ENCODE results near the gene OR4C3.
"Not testable (repeated sequence)": the region's sequence is repeated elsewhere in the genome, so short reads cannot be mapped to it uniquely, and the experiment has no call there.

The OR4C3 gene

DNA sequence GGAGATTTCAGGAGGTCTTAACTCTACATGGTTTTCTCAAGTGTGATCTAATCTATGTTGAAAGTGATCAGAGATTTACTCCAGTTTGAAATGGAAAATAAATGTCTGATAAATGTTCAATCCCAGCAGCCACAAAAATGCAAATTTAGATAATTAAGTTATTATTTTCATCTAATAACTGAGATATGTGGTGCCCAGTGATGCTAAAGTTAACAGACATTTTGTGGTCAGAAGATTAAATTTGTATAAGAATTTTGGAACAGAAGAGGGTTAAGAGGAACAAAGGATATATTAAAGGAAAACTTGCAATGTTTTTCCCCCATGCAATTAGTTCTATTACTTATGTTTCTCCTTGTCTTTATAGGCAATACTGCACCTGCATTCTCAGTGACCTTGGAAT lies at the start of gene OR4C3:
OR4C3 (plus strand) TSS at position 301 of the 400 bp plus-strand sequence. CDS start 102 bp downstream, outside the sequence.
- DNase-seq: not testable (repeated sequence)

DNA sequence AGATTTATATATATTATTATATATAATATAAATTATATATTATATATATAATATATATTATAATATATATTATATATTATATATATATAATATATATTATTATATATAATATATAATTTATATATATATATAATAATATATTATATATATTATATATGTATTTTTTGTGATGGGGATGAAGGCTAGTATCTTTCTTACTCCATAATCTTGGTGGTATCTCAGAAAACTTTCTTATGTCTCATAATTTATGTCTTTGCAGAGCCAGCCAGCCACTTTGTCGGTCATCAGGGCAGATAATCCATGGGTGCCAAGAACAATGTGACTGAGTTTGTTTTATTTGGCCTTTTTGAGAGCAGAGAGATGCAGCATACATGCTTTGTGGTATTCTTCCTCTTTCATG lies 18.8 kb upstream of the OR4C3 start, which contains the start of gene OR4S1:
OR4S1 (plus strand) TSS at position 301 of the 400 bp plus-strand sequence; CDS start at position 301, 0 bp downstream.
- no peak for DNase-seq

GRCh38 chr11:48307760-48308386 lies 16.8 kb upstream of the OR4C3 start:
- no peak for DNase-seq

GRCh38 chr11:48313590-48313989 lies 11.1 kb upstream of the OR4C3 start:
- not testable (repeated sequence) for DNase-seq

GRCh38 chr11:48319813-48320212 lies 4.9 kb upstream of the OR4C3 start:
- DNase-seq: not testable (repeated sequence)

GRCh38 chr11:48341466-48341865 lies 16.7 kb downstream of the OR4C3 start:
- no peak for DNase-seq

- not testable (repeated sequence) for DNase-seq
Measured at GRCh38 chr11:48342505-48342904, 17.8 kb downstream of the OR4C3 start.

GRCh38 chr11:48346286-48346685 lies 21.6 kb downstream of the OR4C3 start:
- DNase-seq: not testable (repeated sequence)

DNA sequence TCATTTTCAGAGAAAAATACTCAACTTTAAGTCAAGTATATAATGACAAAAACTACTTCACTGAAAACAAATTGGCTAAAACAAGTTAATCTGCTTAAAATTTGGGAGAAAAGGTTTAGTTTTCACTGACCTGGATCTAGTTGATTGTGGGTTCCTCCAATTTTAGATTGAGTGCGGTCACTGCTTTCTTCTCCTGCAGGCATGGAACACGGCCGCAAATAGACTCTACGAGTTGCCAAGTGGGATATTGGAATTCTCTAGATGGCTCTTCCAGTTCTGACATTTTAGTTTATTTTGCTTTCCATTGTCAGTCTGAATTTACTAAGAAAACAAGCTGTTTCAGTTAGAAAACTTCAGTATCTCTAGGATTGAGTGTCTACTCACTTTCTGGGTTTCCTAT lies 29.3 kb downstream of the OR4C3 start:
- DNase-seq: no peak

DNA sequence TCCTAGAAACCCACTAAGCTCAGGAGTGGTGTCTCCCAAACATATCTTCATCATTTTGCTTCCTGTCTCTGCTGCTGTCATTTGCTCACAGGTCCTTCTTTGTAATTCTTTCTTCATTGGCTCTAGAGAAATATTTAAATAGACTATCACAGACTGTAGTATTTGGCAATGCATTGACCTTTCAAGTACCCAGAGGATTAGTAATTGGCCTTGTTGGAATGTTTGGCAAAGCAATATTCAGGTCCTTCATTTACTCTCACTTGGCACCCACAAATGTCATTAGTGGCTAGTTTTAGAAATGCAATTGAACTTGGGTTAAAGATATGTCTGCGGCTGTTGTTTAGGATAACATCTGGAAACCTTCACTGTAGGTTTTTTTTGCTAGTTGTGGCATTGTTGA lies 30.0 kb downstream of the OR4C3 start:
- DNase-seq: no peak

GRCh38 chr11:48361289-48361688 lies 36.6 kb downstream of the OR4C3 start:
- DNase-seq: not testable (repeated sequence)

GRCh38 chr11:48366365-48366764 lies 41.6 kb downstream of the OR4C3 start, which contains the start of gene OR4C5:
TSS of gene OR4C5 (minus strand) at chr11:48366465. CDS start at chr11:48366465, 0 bp downstream.
- no peak for DNase-seq
